ENCODE measurements around the gene SAC3D1. TPM values are rescaled to one million over a fixed set of nuclear protein-coding genes. Genes with fewer than 3 reads are reported as not detected.

Gene SAC3D1
- total RNA-seq, 1 experiment from 2014 or later: 8.6 TPM

- no peak for DNase-seq (ENCODE audit: extremely low read depth, low read depth)
These were observed 43.8 kb downstream of the SAC3D1 start for GRCh38 chr11:65084598-65085375.

GRCh38 chr11:65085446-65085845, 44.4 kb downstream of the SAC3D1 start:
- no peak for DNase-seq (ENCODE audit: extremely low read depth, low read depth)

GRCh38 chr11:65086809-65087208, 45.8 kb downstream of the SAC3D1 start:
- no peak for DNase-seq (ENCODE audit: extremely low read depth, low read depth)

GRCh38 chr11:65087216-65087615, 46.2 kb downstream of the SAC3D1 start:
- DNase-seq (ENCODE audit: extremely low read depth, low read depth): no peak

- DNase-seq (ENCODE audit: extremely low read depth, low read depth): no peak
These were observed 46.8 kb downstream of the SAC3D1 start for GRCh38 chr11:65087827-65088226.

- no peak for DNase-seq (ENCODE audit: extremely low read depth, low read depth)
These were observed 48.6 kb downstream of the SAC3D1 start for GRCh38 chr11:65089621-65090020.

- no peak for DNase-seq (ENCODE audit: extremely low read depth, low read depth)
These were observed 49.6 kb downstream of the SAC3D1 start for GRCh38 chr11:65090628-65091027.

Small RNA genes lying within 50 kb of the gene (small RNA-seq; reads per million reads assigned to genes)
- 0 reads per million in 2 experiments for gene MIR6879
- gene SNX15: 0.02 to 0.59 reads per million in 2 experiments

Other genes with a start within 250 kb of the SAC3D1 start
- gene MAP4K2, start 238.0 kb upstream of the SAC3D1 start, total RNA-seq (2014; rRNA removed; shearing (Covaris generic)): 7.3 and 12.1 TPM in 2 replicates
- gene MEN1, start 230.7 kb upstream of the SAC3D1 start, total RNA-seq (2014; rRNA removed; shearing (Covaris generic)): 11.8 and 14.0 TPM in 2 replicates
- 0.02 TPM in 1 of 2 replicates, not detected in the other for gene CDC42BPG, start 196.6 kb upstream of the SAC3D1 start, total RNA-seq (2014; rRNA removed; shearing (Covaris generic))
- gene EHD1, start 162.6 kb upstream of the SAC3D1 start, total RNA-seq (2014; rRNA removed; shearing (Covaris generic)): 20.5 and 29.1 TPM in 2 replicates
- 6.5 and 7.1 TPM in 2 replicates for gene ATG2A, start 124.0 kb upstream of the SAC3D1 start, total RNA-seq (2014; rRNA removed; shearing (Covaris generic))
- 6.8 and 9.7 TPM in 2 replicates for gene PPP2R5B, start 116.5 kb upstream of the SAC3D1 start, total RNA-seq (2014; rRNA removed; shearing (Covaris generic))
- not detected in 2 replicates for gene GPHA2, start 105.3 kb upstream of the SAC3D1 start, total RNA-seq (2014; rRNA removed; shearing (Covaris generic))
- 0.63 TPM in 1 of 2 replicates, not detected in the other for gene MAJIN, start 69.1 kb upstream of the SAC3D1 start, total RNA-seq (2014; rRNA removed; shearing (Covaris generic))
- 1.6 TPM in 2 replicates for gene BATF2, start 44.2 kb upstream of the SAC3D1 start, total RNA-seq (2014; rRNA removed; shearing (Covaris generic))
- gene ARL2, start 27.1 kb upstream of the SAC3D1 start, total RNA-seq (2014; rRNA removed; shearing (Covaris generic)): 76.9 and 90.9 TPM in 2 replicates
- 16.8 TPM in 2 replicates for gene SNX15, start 13.8 kb upstream of the SAC3D1 start, total RNA-seq (2014; rRNA removed; shearing (Covaris generic))
- gene NAALADL1, start 17.3 kb downstream of the SAC3D1 start, total RNA-seq (2014; rRNA removed; shearing (Covaris generic)): not detected in 2 replicates
- 20.3 and 25.2 TPM in 2 replicates for gene CDCA5, start 42.8 kb downstream of the SAC3D1 start, total RNA-seq (2014; rRNA removed; shearing (Covaris generic))
- 26.6 and 28.0 TPM in 2 replicates for gene ZFPL1, start 43.0 kb downstream of the SAC3D1 start, total RNA-seq (2014; rRNA removed; shearing (Covaris generic))
- 50.3 and 60.0 TPM in 2 replicates for gene VPS51, start 55.0 kb downstream of the SAC3D1 start, total RNA-seq (2014; rRNA removed; shearing (Covaris generic))
- 4.2 and 4.6 TPM in 2 replicates for gene TM7SF2, start 70.7 kb downstream of the SAC3D1 start, total RNA-seq (2014; rRNA removed; shearing (Covaris generic))
- 10.3 and 12.3 TPM in 2 replicates for gene ZNHIT2, start 76.5 kb downstream of the SAC3D1 start, total RNA-seq (2014; rRNA removed; shearing (Covaris generic))
- gene FAU, start 80.9 kb downstream of the SAC3D1 start, total RNA-seq (2014; rRNA removed; shearing (Covaris generic)): 345 and 467 TPM in 2 replicates
- 50.8 and 62.0 TPM in 2 replicates for gene MRPL49, start 81.1 kb downstream of the SAC3D1 start, total RNA-seq (2014; rRNA removed; shearing (Covaris generic))
- 12.9 and 15.7 TPM in 2 replicates for gene SYVN1, start 93.3 kb downstream of the SAC3D1 start, total RNA-seq (2014; rRNA removed; shearing (Covaris generic))
- gene SPDYC, start 129.0 kb downstream of the SAC3D1 start, total RNA-seq (2014; rRNA removed; shearing (Covaris generic)): not detected in 2 replicates
- 42.2 and 46.7 TPM in 2 replicates for gene CAPN1, start 140.7 kb downstream of the SAC3D1 start, total RNA-seq (2014; rRNA removed; shearing (Covaris generic))
- 3.4 and 7.0 TPM in 2 replicates for gene POLA2, start 220.8 kb downstream of the SAC3D1 start, total RNA-seq (2014; rRNA removed; shearing (Covaris generic))

Measured in NCI-H460 (cell line).